ENCODE results near the gene TMEM125.

TMEM125 gene

DNA sequence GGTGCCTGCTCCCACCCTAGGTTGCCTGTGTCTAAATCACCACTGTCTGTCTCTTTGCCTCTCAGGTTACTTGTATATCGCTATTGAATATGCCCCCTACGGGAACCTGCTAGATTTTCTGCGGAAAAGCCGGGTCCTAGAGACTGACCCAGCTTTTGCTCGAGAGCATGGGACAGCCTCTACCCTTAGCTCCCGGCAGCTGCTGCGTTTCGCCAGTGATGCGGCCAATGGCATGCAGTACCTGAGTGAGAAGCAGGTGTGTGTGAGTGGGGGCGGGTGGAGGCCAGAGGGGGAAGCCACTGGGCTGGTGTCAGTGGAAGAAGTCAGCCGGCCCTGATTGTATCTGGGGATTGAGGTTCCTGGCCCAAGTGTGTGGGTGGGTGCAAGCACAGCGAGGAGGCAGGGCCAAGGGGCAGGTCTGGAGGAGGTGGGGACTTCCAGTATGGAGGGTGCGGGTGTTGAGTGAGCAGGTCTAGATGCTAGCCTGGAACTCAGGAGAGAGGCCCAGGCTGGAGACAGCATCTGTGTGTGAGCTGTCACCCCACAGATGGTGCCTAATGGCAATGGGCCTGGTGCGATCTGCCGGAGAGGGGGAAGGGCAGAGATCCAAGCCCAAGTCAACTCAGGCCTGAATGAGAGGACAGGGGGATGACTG, 48.2 kb downstream of the TMEM125 start:
- no peak for TF ChIP-seq EZH2phosphoT487 (IDR thresholded peaks at IDR 0.05; ENCODE audit: borderline replicate concordance)
- TF ChIP-seq, protein P1, sequence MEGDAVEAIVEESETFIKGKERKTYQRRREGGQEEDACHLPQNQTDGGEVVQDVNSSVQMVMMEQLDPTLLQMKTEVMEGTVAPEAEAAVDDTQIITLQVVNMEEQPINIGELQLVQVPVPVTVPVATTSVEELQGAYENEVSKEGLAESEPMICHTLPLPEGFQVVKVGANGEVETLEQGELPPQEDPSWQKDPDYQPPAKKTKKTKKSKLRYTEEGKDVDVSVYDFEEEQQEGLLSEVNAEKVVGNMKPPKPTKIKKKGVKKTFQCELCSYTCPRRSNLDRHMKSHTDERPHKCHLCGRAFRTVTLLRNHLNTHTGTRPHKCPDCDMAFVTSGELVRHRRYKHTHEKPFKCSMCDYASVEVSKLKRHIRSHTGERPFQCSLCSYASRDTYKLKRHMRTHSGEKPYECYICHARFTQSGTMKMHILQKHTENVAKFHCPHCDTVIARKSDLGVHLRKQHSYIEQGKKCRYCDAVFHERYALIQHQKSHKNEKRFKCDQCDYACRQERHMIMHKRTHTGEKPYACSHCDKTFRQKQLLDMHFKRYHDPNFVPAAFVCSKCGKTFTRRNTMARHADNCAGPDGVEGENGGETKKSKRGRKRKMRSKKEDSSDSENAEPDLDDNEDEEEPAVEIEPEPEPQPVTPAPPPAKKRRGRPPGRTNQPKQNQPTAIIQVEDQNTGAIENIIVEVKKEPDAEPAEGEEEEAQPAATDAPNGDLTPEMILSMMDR (conservative IDR thresholded peaks at IDR 0.05; ENCODE audit: low read length) = no peak
- Histone ChIP-seq H3K36me3 (ENCODE audit: insufficient read depth, low read length) (no peaks in the 10 kb centered on the region), H3K9me2 (replicated peaks; ENCODE audit: low read depth, low read length) (no peaks in the 10 kb centered on the region), H3K9me3 (ENCODE audit: insufficient read depth, low read depth, low read length) (no peaks in the 10 kb centered on the region), H3K9ac (ENCODE audit: low read depth, low read length, poor library complexity, severe bottlenecking) (no peak overlapping the region), H3K4me2 (ENCODE audit: low read depth, low read length, poor library complexity, severe bottlenecking) (no peak overlapping the region), H3F3A (ENCODE audit: low read depth) (no peaks in the 10 kb centered on the region), H4K20me1 (ENCODE audit: insufficient read depth, low read length, poor library complexity, severe bottlenecking) (no peaks in the 10 kb centered on the region), H2AFZ (ENCODE audit: low read length) (no peak overlapping the region), H3K4me1 (ENCODE audit: insufficient read depth, low read length, poor library complexity, severe bottlenecking) (no peaks in the 10 kb centered on the region), H3K27me3 (ENCODE audit: insufficient read depth, low read length, poor library complexity, severe bottlenecking) (no peaks in the 10 kb centered on the region), H3K4me3 (ENCODE audit: low read length, poor library complexity, severe bottlenecking) (no peak overlapping the region), H3K79me2 (ENCODE audit: insufficient read depth, low read length) (no peaks in the 10 kb centered on the region)

DNA sequence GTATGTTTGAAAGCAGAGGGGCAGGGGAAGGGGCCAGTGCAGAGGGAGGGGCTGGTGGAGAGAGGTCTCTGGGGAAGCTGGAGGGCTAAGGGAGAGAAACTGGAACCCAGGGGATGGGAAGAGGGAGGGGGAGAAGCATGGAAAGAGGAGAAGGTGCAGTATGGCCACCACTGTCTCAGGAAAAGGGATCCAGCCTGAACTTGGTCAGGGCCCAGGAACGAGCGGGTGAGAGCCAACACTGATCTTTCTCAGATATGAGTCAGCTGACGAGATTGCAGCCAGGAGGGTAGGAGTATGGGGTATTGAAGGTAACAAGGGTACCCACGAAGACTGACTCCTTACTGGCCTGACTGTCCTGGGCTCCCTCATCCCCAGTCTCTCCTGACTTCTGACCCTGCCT, 49.0 kb downstream of the TMEM125 start:
- Histone ChIP-seq H3K9me2 (replicated peaks; ENCODE audit: low read depth, low read length) (no peaks in the 10 kb centered on the region), H3K4me2 (ENCODE audit: low read depth, low read length, poor library complexity, severe bottlenecking) (no peak overlapping the region), H3K4me1 (ENCODE audit: insufficient read depth, low read length, poor library complexity, severe bottlenecking) (no peaks in the 10 kb centered on the region), H3F3A (ENCODE audit: low read depth) (no peaks in the 10 kb centered on the region), H3K79me2 (ENCODE audit: insufficient read depth, low read length) (no peaks in the 10 kb centered on the region), H3K36me3 (ENCODE audit: insufficient read depth, low read length) (no peaks in the 10 kb centered on the region), H3K9ac (ENCODE audit: low read depth, low read length, poor library complexity, severe bottlenecking) (no peak overlapping the region), H3K27me3 (ENCODE audit: insufficient read depth, low read length, poor library complexity, severe bottlenecking) (no peaks in the 10 kb centered on the region), H3K9me3 (ENCODE audit: insufficient read depth, low read depth, low read length) (no peaks in the 10 kb centered on the region), H2AFZ (ENCODE audit: low read length) (no peak overlapping the region), H4K20me1 (ENCODE audit: insufficient read depth, low read length, poor library complexity, severe bottlenecking) (no peaks in the 10 kb centered on the region), H3K4me3 (ENCODE audit: low read length, poor library complexity, severe bottlenecking) (no peak overlapping the region)
- TF ChIP-seq, protein P1 (conservative IDR thresholded peaks at IDR 0.05; ENCODE audit: low read length) = no peak
- no peak for TF ChIP-seq EZH2phosphoT487 (IDR thresholded peaks at IDR 0.05; ENCODE audit: borderline replicate concordance)

DNA sequence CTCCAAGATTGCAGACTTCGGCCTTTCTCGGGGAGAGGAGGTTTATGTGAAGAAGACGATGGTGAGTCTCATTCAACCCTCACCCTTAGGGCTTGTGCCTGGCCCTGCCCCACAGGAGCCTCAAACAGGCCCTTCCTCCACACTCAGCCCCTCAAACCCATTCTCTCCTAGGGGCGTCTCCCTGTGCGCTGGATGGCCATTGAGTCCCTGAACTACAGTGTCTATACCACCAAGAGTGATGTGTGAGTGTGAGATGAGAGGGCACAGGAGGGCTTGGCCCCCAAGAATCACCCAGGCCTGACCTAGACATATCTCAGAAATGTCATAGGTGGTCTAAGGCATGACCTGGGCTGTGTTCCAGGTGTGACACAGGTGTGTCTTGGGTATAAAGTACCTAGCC, 49.5 kb downstream of the TMEM125 start:
- Histone ChIP-seq H3K4me2 (ENCODE audit: low read depth, low read length, poor library complexity, severe bottlenecking) (no peak overlapping the region), H3K36me3 (ENCODE audit: insufficient read depth, low read length) (no peaks in the 10 kb centered on the region), H3K9ac (ENCODE audit: low read depth, low read length, poor library complexity, severe bottlenecking) (no peak overlapping the region), H3K79me2 (ENCODE audit: insufficient read depth, low read length) (no peaks in the 10 kb centered on the region), H3K4me3 (ENCODE audit: low read length, poor library complexity, severe bottlenecking) (no peak overlapping the region), H3K4me1 (ENCODE audit: insufficient read depth, low read length, poor library complexity, severe bottlenecking) (peaks cover 2% of the 10 kb centered on the region), H2AFZ (ENCODE audit: low read length) (no peak overlapping the region), H3K9me3 (ENCODE audit: insufficient read depth, low read depth, low read length) (no peaks in the 10 kb centered on the region), H4K20me1 (ENCODE audit: insufficient read depth, low read length, poor library complexity, severe bottlenecking) (no peaks in the 10 kb centered on the region), H3K27me3 (ENCODE audit: insufficient read depth, low read length, poor library complexity, severe bottlenecking) (no peaks in the 10 kb centered on the region), H3F3A (ENCODE audit: low read depth) (no peaks in the 10 kb centered on the region), H3K9me2 (replicated peaks; ENCODE audit: low read depth, low read length) (no peaks in the 10 kb centered on the region)
- TF ChIP-seq EZH2phosphoT487 (IDR thresholded peaks at IDR 0.05; ENCODE audit: borderline replicate concordance) = no peak
- TF ChIP-seq, protein P1 (conservative IDR thresholded peaks at IDR 0.05; ENCODE audit: low read length) = no peak
